Fibroblast of skin of back (primary cell): ENCODE measurements around the gene ARHGEF11. TPM values are rescaled to one million over a fixed set of nuclear protein-coding genes. Genes with fewer than 3 reads are reported as not detected.
"Not testable (repeated sequence)": the region's sequence is repeated elsewhere in the genome, so short reads cannot be mapped to it uniquely, and the experiment has no call there.

Experiments used
- DNase-seq: peaks from one replicate; pipeline ENCODE4 v3.0.0-alpha.2; 2013
- polyA plus RNA-seq, 2 experiments: library from polyadenylated mRNA; unstranded; fragments of 120-200 nt; gene quantifications; one replicate each; pipeline ENCODE4 v1.2.1, GENCODE V29; 2013; ENCODE audit not compliant: insufficient read length in 2 of 2

The ARHGEF11 gene, protein sequence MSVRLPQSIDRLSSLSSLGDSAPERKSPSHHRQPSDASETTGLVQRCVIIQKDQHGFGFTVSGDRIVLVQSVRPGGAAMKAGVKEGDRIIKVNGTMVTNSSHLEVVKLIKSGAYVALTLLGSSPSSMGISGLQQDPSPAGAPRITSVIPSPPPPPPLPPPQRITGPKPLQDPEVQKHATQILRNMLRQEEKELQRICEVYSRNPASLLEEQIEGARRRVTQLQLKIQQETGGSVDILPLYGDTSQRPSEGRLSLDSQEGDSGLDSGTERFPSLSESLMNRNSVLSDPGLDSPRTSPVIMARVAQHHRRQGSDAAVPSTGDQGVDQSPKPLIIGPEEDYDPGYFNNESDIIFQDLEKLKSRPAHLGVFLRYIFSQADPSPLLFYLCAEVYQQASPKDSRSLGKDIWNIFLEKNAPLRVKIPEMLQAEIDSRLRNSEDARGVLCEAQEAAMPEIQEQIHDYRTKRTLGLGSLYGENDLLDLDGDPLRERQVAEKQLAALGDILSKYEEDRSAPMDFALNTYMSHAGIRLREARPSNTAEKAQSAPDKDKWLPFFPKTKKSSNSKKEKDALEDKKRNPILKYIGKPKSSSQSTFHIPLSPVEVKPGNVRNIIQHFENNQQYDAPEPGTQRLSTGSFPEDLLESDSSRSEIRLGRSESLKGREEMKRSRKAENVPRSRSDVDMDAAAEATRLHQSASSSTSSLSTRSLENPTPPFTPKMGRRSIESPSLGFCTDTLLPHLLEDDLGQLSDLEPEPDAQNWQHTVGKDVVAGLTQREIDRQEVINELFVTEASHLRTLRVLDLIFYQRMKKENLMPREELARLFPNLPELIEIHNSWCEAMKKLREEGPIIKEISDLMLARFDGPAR (N-terminal part only)
- polyA plus RNA-seq (2013, experiment 1 of 2; ENCODE audit: insufficient read length) = 22.5 TPM
- 20.4 TPM for polyA plus RNA-seq (2013, experiment 2 of 2; ENCODE audit: insufficient read length)

DNA sequence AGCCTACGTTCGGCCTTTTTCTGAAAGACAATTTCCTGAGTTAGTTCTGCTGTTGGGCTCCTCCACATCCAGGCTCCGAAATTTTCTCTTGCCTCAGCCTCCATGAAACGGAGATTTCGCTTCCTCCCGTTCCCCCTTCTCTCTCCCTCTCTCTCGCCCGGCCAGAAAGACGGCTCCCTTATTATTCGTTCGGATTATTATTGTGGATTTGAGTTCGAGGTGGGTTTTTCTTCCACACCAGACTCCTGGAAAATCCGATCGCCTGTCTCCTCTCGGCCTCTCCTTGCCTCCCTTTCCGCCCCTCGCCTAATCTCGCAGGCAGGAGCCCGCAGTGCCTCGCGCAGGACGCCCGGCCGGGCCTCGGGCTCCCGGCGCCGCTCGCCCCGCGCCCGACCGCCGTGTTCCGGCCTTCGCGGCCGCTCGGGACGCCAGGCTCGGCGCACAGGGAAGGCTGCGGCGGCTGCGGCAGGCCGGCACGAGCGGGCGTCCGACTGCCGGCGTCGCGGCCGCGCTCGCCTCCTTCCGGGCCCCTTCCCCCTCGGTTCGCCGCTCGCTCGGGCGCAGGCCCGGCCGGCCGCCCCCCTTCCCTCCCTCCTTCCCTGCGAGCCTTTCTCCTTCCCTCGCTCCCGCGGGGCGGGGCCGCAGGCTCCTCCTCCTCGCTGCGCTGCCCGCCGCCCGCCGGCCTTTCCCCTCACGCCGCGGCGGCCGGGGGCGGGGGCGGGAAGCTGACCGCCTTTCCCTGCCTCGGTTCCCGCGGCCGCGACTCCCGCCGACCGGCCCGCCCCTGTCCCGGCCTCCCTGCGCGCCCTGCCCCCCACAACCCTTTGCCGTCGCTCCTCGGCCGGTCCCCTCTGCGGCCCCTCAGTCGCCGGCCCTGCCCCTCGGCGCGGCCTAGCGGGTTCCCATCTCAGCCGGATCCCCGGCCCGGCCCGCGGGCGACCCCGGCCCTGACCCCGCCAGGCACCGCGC lies at the start of gene ARHGEF11:
Gene ARHGEF11 (minus strand): TSS at position 493 of the 969 bp plus-strand sequence. CDS start 1,412 bp downstream, outside the sequence.
- peak; percentile 93 for DNase-seq

DNA sequence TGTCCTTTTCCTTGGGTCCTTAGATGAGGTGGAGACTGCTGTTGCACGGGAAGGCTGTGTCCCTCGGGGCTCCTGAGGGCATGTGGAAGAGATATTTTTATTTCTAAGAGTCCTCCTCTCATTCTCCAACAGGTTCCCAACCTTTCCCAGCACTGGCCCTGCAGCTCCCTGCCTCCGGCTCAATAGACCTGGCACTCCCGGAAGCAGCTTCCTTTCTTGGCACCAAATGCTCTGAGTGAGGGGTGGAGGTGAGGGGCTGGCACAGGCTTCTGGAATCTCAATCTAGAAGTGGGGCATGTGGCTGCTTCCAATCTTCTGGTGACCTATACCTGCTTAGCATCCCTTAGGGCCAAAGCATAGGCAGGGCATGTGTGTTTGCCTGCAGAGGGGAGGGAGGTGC lies 49.5 kb upstream of the ARHGEF11 start:
- no peak for DNase-seq

DNA sequence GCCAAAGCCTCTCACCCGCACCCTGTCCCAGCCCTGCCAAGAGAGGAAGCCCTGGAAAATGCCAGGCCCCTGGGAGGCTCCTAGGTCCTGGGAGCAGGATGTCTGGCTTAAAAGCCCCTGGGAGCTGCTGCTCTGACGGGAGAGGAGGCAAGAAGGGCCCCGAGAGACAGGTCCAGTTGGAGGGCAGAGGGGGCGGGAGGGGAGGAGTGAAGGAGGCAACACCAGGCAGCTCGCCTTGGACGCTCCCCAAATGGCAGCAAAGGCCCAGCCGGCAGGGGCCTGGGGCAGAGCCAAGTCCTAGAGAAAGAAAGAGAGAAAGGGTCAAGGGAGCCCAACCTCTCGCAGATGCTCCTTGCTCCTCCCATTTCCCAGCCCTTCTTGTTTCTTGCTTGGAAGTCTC lies 47.3 kb upstream of the ARHGEF11 start:
- DNase-seq = no peak

DNA sequence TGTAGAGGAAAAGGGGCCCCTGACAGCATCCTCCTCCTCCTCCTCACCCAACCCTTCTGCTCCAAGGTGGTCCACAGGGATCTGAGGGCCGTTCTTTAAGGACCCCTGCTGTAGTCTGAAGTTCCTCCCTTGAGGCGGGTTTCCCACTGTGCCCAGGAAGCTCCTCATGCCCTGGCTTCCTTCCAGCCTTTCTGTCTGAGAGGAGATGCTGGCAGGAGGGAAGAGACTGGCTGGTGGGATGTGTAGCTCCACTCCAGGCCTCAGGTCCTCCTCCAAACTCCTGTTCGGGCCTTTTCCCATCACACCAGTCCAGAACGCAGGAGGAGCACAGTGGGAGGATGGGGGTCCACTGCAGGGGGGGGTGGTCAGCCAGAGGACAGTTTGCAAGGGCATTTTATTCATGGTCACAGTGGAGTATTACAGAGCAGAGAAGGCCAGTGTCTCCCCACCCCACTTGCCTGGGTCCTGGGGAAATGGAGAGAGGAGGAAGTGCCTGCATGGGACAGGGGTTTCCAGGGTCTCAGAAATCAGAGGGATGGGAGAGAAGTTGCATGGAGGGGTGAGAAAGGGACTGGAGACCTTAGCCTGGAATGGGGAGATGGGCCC lies 46.2 kb upstream of the ARHGEF11 start:
- DNase-seq = no peak

DNA sequence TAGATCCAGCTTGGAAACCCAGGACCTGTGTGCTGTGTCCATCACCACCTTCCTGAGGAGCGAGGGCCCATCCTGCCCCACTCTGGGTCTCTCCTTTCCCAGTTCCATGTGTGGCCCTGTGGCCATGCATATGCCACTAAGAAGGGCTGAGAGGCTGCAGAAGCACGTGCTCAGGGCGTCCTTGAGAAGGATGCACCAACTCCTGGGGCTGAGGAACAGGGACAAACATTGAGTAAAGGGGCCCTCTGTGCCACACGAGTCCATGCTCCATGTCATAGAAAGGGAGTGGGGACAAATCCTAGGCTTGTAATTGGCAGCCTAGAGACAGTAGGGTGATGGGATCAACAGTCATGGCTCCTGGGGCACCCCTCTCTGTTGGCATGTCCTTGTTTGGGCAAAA lies 45.6 kb upstream of the ARHGEF11 start:
- no peak for DNase-seq

DNA sequence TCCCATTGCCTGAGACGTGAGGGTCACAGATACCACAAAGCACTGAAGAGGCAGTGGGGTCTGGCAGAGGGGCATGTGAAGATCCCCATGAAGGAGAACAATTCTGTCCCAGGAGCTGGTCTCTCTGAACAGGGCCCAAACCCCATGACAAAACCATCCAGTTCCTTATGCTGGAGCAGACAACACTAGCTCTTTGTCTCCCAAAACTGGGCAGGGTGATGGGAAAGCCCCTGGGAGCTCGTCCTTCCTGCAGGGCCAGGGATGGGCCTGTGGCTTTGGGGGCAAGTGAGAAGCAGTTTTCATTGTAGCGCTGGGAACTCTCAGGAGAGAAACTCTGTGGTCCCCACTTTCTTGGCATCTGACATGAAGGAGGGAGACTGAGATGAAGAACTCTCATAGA lies 45.2 kb upstream of the ARHGEF11 start:
- DNase-seq = no peak

DNA sequence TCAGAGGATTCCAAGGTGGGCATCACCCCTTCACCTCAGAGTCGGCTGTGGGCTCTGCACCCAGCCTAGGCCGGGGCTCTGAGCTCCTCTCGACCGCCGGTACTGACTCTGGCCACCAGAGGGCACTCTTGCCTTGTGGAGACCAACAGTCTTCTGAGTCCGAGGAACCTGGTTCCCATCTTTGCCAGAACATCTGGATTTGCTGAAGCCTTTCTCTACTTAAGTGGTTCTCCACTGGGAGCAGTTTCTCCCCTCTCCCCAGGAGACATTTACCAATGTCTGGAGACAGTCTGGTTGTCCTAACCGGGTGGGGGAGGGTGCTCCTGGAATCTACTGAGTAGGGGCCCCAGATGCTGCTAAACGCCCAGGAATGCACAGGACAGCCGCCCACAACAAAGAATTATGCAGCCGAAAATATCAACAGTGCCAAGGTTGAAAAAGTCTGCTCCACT lies 44.7 kb upstream of the ARHGEF11 start:
- peak; percentile 81 for DNase-seq

DNA sequence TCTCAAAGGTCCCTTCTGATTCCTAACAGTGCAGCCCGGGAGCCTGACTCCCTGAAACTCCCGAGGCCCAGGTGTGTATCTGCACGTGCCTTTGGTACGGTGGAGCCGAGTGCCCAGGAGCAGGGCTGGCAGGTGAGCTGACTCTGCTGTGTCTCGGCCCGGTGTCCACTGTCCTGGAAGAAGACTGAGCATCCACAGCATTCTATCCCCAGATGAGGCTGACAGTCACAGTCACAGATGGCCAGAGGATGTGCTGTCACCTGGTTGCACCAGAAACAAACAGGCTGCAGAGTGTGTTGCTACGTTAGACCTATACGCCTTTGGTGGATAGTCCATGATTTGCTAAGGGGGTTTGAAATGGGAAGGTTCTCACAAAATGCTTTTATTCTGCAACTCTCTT lies 44.2 kb upstream of the ARHGEF11 start:
- DNase-seq = no peak

DNA sequence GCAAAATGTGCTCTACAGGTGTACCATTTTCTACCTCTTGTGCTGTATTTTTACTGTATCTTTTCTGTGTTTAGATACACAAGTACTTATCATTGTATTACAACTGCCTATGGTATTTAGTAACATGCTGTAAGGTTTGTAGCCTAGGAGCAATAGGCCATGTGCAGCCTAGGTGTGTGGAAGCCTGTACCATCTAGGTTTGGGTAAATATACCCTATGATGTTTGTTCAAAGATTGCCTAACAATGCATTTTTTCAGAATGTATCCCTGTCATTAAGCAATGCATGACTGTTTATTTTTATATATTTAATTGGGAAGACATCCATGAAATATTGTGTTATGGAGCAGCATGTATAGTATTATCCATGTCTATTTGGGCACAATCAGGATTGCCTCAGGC lies 43.1 kb upstream of the ARHGEF11 start:
- no peak for DNase-seq

DNA sequence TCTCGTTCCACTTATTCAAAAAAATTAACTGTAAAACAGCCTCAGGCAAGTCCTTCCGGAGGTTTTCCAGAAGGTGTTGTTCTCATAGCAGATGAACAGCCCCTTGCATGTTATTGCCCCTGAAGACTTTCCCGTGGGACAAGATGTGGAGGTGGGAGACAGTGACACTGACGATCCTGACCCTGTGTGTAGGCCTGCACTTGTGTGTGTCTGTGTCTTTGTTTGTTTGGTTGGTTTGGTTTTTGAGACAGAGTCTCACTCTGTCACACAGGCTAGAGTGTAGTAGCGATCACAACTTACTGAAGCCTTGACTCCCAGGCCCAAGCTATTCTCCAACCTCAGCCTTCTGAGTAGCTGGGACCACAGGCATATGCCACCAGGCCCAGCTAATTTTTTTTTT lies 41.5 kb upstream of the ARHGEF11 start:
- no peak for DNase-seq

DNA sequence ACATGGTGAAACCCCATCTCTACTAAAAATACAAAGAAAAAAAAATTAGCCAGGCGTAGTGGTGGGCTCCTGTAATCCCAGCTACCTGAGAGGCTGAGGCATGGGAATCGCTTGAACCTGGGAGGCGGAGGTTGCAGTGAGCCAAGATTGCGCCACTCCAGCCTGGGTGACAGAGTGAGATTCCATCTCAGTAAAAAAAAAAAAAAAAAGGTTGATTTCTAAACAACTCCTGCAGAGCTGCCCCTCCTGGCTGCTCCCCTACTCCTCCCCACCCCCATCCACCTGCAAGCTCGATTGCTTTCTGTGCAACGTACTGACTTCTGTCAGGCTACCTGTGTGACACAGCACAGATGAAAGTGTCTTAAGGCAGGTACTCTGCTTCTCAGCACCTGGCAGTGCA lies 40.8 kb upstream of the ARHGEF11 start:
- DNase-seq = no peak

DNA sequence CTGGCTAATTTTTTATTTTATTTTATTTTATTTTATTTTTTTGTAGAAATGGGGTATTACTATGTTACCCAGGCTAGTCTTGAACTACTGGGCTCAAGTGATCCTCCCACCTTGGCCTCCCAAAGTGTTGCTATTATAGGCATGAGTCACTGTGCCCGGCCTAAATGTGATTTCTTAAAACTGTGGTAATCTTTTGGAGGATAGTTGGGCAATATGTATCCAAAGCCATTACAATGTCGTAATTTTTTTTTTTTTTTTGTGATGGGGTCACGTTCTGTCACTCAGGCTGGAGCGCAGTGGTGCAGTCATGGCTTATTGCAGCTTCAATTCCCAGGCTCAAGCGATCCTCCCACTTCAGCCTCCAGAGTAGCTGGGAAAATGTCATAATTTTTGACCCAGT lies 39.9 kb upstream of the ARHGEF11 start:
- DNase-seq = no peak

DNA sequence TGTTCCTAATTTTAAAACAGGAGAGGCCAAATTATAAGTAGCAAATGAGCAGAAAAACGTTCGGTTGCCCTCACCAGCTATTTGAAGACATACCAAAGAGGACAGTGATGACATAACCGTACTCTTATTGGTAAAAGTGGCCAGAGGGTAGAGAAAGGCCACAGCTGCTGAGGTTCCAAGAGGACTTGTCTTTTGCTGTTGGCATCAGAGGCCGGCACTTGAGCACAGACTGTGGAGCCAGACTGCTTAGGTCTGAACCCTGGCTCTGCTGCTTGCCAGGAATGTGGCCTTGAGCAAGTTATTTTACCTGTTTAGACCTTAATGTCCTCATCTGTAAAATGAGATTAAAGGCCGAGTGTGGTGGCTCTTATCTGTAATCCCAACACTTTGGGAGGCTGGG lies 39.2 kb upstream of the ARHGEF11 start:
- no peak for DNase-seq

DNA sequence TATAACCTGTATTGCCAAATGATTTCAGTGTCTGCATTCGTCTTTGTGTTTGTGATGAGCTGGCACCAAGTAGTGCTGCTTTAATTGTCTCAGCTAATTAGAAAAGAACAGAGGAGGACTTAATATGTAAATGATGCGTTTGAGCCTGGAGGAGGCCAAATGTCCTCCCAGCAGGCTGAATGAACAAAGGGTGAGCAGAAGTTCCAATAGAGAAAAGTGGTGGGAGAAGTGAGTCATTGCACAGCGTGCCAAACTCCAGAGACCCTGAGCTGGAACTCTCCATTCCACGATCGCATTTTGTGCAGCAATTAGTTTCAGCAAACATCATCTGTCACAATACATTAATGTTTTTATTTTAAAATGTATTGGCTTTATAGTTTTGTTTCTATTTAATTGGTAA lies 36.2 kb upstream of the ARHGEF11 start:
- peak; percentile 11 for DNase-seq

DNA sequence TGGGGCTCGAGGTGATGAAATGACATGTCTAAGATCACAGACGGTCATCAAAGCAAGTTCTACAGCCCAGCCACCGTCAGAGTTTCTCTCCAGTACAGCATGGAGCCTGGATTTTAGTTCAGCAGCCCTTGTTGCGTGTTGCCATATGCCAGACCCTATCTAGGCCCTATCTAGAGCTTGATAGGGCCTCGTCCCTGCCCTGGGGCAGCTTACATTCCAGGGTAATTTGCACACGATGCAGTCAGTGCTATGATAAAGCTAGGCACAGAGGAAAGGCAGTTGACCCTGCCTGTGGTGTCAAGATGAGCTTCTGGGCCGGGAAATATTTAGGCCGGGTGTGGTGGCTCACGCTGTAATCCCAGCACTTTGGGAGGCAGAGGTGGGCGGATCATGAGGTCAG lies 35.2 kb upstream of the ARHGEF11 start:
- DNase-seq = no peak

DNA sequence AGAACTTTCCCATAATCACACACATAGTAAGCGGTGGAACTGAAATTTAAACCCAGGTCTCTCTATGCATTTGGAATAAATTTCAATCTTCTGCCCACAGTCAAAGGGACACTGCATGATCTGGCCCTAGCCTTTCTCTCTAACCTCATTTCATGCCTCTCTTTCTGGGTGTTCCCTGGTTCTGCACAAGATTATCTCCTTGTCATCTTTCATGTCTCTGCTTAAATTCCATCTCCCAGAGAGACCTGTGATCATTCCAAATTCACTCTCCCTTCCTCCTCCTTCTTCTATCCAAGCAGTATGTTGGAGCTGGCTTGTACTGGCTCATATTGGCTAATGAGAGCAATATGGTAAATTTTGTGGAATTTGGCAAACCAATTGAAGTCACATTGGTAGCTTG lies 31.9 kb upstream of the ARHGEF11 start:
- no peak for DNase-seq

DNA sequence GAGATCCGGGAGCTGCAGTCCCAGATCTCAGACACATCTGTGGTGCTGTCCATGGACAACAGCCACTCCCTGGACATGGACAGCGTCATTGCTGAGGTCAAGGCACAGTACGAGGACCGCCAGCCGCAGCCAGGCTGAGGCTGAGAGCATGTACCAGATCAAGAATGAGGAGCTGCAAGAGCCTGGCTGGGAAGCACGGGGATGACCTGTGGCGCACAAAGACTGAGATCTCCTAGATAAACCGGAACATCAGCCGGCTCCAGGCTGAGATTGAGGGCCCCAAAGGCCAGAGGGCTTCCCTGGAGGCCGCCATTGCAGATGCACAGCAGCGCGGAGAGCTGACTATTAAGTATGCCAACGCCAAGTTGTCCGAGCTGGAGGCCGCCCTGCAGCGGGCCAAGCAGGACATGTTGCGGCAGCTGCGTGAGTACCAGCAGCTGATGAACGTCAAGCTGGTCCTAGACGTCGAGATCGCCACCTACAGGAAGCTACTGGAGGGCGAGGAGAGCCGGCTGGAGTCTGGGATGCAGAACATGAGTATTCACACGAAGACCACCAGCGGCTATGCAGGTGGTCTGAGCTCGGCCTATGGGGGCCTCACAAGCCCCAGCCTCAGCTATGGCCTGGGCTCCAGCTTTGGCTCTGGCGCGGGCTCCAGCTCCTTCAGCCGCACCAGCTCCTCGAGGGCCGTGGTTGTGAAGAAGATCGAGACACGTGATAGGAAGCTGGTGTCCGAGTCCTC lies 28.6 kb upstream of the ARHGEF11 start:
- peak; percentile 62 for DNase-seq

DNA sequence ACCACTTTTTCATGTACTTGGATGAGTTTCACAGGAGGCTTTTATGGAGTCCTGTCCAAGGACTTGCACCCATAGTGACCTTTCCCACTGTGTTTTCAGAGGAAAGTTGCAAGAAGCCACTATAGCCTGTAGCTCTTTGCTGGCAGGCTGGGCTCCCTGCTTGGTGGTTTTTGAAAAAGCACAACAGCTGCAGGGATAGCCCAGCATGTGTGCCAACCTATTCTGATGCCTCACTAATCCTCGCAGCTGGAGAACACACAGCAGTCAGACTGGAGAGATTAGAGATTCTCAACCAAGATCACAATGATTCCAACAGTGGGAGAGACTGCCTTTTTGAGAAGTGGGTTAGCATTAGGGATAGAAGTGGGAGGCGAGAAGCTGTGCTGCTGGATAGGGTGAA lies 24.1 kb upstream of the ARHGEF11 start:
- DNase-seq = no peak

DNA sequence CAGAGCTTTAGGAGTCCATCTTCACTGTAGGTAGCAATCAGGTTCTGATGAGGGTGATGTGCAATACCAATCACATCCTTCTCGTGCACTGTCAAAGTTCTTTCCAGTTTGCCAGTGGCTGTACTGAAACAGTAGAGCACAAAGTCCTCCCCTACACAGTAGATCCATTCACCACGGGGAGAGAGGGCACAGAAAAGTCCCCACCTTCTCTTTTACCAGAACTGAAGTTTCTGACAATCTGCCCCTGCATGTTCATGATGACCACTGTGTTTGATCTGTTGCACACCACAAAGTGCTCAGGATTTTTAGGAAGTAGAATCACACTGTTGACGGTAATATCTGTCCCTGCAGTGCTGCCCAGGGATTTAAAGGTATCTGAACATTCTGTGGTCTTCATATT lies 13.7 kb upstream of the ARHGEF11 start:
- DNase-seq = not testable (repeated sequence)

DNA sequence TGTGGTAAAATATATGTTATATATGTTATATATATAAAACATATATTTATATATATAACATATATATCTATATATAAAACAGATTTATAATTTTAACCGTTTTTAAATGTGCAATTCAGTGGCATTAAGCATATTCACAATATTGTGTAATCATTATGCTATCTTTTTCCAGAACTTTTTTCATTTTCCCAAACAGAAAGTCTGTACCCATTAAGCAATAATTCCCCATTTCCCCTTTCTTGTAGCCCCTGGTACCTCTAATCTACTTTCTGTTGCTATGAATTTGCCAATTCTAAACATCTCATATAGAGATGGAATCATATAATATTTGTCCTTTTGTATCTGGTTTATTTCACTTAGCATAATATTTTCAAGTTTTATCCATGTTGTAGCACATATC lies 10.7 kb upstream of the ARHGEF11 start:
- no peak for DNase-seq

DNA sequence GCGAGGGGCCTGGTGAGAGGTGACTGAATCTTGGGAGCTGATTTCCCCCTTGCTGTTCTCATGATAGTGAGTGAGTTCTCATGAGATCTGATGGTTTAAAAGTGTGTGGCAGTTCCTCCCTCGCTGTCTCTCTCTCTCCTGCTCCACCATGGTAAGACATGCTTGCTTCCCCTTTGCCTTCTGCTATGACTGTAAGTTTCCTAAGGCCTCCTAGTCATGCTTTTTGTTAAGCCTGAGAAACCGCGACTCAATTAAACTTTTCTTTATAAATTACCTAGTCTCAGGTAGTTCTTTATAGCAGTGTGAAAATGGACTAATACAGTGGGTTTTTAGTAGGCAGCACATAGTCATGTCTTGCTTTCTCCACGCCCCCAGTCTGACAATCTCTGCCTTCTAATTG lies 10.2 kb upstream of the ARHGEF11 start:
- DNase-seq = not testable (repeated sequence)
